Testis (tissue), 2 donors: ENCODE measurements around the gene OR10A2.

ENCODE experiments used
- CTCF ChIP-seq, 3 experiments: fragments of 450-650 bp in 2 of 3; fragments of 200-600 bp in 1 of 3; sonication (generic) in 1 of 3; IDR thresholded peaks; one replicate each; pipeline ENCODE4 v1.5.1; 2016 to 2019; ENCODE audit warnings: antibody characterized with exemption in 3 of 3, mild to moderate bottlenecking in 2 of 3, moderate library complexity in 1 of 3
- POLR2A ChIP-seq: fragments of 450-650 bp; IDR thresholded peaks from one replicate; pipeline ENCODE4 v1.6.1; 2017; ENCODE audit warnings: antibody characterized with exemption, mild to moderate bottlenecking, moderate library complexity

GRCh38 chr11:6889835-6890234, 27.0 kb downstream of the OR10A2 start:
- TF ChIP-seq POLR2A (no peak), CTCF (IDR thresholded peaks at IDR 0.05) (no peak)
